Measurements from ENCODE around the gene MRFAP1.
A peak's percentile ranks its signal among the peaks of the same experiment; 100 is the strongest.

MRFAP1 gene

DNA sequence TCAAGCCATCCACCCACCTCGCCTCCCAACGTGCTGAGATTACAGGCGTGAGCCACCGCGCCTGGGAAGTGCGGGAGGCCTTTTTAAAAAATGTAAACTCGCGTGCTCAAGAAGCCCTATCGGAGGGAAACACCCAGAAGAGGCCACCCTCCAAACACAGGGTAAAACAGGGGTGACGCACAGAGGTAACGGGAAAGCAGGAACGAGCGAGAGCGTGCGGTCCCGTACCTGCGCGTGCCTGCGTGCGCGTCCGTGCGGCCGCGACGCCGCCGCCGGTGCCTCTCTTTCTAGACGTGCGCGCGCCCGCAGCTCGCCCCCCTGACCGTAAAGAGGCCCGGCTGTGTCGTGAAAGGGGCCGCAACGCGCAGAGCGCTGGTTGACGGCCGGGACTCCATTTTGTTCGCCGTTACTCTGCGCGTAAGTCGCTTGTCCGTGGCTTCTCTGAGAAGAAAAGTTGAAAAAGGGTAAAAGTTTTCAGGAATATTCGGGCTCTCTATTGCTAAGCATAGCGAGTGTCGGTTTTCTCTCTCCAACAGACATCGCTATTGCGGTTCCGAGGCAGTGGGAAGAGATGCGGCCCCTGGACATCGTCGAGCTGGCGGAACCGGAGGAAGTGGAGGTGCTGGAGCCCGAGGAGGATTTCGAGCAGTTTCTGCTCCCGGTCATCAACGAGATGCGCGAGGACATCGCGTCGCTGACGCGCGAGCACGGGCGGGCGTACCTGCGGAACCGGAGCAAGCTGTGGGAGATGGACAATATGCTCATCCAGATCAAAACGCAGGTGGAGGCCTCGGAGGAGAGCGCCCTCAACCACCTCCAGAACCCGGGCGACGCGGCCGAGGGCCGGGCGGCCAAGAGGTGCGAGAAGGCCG lies at the start of gene MRFAP1:
MRFAP1 (plus strand) TSS at position 394 of the 872 bp plus-strand sequence; CDS start at position 572, 178 bp downstream.
- peaks cover 39% of the 10 kb centered on the region for H3K36me3 Mint-ChIP-seq (ENCODE audit: low read depth)
- peak within 1 kb of the TSS; percentile 100 for H3K4me3 Mint-ChIP-seq
- no peaks in the 10 kb centered on the region for H3K27me3 Mint-ChIP-seq

DNA sequence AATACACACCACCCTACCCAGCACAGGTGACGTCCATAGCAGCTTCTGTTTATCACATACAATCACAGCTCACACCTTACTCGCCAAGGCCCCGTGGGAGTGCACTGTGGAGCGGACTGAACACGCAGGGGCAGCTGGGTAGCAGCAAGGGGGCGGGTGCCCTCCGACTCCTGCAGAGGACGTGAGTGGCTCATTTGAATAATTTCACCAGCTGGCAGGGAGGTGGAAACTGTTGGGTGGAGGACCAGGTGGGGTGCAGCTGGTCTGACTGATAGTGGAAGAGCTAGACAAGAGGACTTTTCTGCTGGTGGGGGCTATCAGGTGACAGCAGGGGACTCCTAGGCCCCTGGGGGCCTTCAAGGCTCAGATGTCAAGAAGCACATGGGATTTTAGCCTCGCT lies 49.2 kb upstream of the MRFAP1 start:
- no peaks in the 10 kb centered on the region for H3K4me1 Mint-ChIP-seq (ENCODE audit: low read depth)
- no peak overlapping the region for H3K27ac Mint-ChIP-seq
- peaks cover 3% of the 10 kb centered on the region for H3K36me3 Mint-ChIP-seq (ENCODE audit: low read depth)
- H3K4me3 Mint-ChIP-seq = no peak overlapping the region
- H3K9me3 Mint-ChIP-seq = no peaks in the 10 kb centered on the region
- no peaks in the 10 kb centered on the region for H3K27me3 Mint-ChIP-seq

More for the DNA sequence above, at the start of gene MRFAP1:
- Mint-ChIP-seq H3K9me3 (no peaks in the 10 kb centered on the region), H3K4me1 (ENCODE audit: low read depth) (peaks cover 45% of the 10 kb centered on the region), H3K27ac (peak within 1 kb of the TSS; percentile 99)

DNA sequence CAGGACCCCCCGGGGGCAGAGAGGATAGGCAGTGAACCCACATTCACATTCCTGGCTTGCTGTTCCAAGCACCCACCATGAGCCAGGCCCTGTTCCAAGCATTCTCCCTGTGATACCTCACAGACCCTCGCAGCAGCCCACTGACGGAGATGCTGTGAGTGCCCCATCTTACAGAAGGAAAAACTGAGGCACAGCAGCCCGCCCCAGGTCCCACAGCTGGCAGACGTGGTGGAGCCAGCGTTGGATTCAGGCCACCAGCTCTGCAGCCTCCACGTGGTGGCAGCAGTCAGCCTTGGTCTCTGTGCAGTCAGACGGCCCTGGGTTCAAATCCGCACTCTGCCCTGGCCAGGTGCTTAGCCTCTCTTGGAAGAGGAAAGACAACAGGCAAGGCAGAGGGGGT lies 48.7 kb upstream of the MRFAP1 start:
- Mint-ChIP-seq H3K9me3 (no peaks in the 10 kb centered on the region), H3K4me3 (no peak overlapping the region), H3K36me3 (ENCODE audit: low read depth) (peaks cover 3% of the 10 kb centered on the region), H3K4me1 (ENCODE audit: low read depth) (no peaks in the 10 kb centered on the region), H3K27ac (no peak overlapping the region), H3K27me3 (no peaks in the 10 kb centered on the region)

DNA sequence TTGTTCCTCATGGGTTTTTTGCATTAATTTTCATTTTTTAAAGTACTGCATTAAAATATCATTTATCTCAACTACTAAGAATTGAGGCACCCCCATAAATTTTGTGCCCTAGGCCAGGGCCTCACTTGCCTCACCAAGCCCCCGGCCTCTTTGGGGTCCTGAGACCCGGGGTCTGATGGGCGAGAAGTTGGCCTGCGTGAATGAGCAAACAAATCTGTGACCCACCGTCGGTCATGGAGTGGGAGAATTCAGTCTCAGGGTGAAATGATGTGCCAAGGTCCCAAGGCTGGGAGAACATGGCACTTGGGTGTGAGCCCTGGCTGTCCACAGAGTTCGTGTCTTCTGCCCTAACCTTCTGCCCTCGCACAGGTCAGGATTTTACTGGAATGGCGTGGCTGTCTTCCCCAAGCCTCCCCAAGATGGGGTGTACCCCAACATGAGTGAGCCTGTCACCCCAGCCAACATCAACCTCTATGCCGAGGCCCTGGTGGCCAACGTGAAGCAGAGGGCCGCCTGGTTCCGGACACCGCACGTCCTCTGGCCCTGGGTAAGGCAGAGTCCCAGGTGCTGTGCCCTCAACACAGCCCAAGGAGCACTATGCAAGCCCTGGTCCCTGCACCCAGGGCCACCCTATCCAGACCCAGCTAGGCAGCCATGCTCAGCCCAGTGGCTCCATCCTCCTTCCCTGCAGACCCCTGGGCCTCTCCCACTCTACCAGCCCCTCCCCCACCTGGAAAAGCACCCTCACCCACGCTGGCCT lies 47.5 kb upstream of the MRFAP1 start:
- Mint-ChIP-seq H3K4me3 (no peak overlapping the region), H3K36me3 (ENCODE audit: low read depth) (peaks cover 3% of the 10 kb centered on the region), H3K27ac (no peak overlapping the region), H3K9me3 (no peaks in the 10 kb centered on the region), H3K4me1 (ENCODE audit: low read depth) (no peaks in the 10 kb centered on the region), H3K27me3 (no peaks in the 10 kb centered on the region)

DNA sequence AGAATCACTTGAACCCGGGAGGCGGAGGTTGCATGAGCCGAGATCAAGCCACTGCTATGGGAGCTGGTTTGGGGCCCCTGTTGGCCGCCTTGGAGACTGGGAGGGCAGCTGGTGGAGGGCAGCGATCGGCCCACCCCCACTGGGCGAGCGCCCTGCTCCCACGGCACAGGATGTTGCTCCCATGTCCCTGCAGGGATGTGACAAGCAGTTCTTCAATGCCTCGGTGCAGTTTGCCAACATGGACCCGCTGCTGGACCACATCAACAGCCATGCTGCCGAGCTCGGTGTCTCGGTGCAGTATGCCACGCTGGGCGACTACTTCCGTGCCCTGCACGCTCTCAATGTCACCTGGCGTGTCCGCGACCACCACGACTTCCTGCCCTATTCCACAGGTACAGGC lies 46.1 kb upstream of the MRFAP1 start:
- Mint-ChIP-seq H3K36me3 (ENCODE audit: low read depth) (peaks cover 3% of the 10 kb centered on the region), H3K9me3 (no peaks in the 10 kb centered on the region), H3K4me1 (ENCODE audit: low read depth) (no peaks in the 10 kb centered on the region), H3K4me3 (no peak overlapping the region), H3K27ac (no peak overlapping the region), H3K27me3 (no peaks in the 10 kb centered on the region)

DNA sequence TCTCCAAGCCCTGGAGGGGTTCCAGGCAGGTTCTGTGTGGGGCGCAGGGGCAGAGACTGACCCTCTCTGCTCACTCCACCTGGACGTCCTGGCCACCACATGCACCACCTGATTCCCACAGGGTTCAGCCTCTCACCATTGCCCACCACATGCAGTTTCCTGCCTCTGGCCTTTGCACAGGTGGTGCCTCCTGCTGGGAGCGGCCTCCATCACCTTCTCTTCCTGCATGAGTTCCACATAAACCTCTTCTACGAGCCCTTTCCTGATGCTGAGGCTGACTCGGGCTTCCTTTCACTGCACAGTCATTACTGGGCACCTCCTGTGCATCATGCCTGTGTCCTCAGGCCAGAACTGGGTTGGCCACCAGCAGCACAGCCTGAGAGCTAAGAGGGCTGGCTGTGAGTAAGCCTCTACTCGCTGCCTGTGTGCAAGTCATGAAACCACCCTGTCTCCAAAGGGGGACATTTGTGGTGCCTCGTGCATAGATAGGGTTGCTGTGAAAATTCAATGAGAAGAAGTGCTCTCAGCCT lies 45.6 kb upstream of the MRFAP1 start:
- peaks cover 3% of the 10 kb centered on the region for H3K36me3 Mint-ChIP-seq (ENCODE audit: low read depth)
- no peaks in the 10 kb centered on the region for H3K9me3 Mint-ChIP-seq
- no peaks in the 10 kb centered on the region for H3K27me3 Mint-ChIP-seq
- no peak overlapping the region for H3K27ac Mint-ChIP-seq
- H3K4me1 Mint-ChIP-seq (ENCODE audit: low read depth) = no peaks in the 10 kb centered on the region
- H3K4me3 Mint-ChIP-seq = no peak overlapping the region

DNA sequence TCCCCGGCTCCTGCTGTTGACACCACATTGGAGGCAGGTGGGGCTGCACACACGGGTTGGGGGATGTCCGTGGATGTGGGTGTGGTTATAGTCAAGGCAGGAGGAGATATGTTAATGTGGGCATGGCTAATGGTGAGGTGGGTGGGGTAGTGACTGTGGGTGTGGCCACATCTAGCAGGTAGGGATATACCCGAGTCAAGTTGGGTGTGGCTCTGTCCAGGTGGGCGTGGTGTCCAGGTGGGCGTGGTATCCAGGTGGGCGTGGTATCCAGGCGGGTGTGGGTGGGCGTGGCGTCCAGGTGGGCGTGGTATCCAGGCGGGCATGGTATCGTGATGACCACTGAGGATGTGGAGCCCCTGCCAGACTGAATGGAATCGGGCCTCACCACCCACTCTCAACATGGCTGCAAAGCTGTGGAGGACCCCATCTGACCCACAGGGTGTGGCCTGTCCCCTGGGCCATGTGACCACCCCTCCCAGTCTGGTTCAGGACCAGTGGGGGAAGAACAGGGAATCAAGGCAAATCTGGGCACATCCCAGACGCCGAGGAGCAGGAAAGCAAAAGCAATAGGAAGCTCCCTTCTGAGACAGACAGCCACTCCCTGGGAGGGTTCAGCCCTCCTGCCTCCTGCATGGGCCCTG lies 44.5 kb upstream of the MRFAP1 start:
- H3K27me3 Mint-ChIP-seq = no peaks in the 10 kb centered on the region
- no peaks in the 10 kb centered on the region for H3K4me1 Mint-ChIP-seq (ENCODE audit: low read depth)
- peaks cover 3% of the 10 kb centered on the region for H3K36me3 Mint-ChIP-seq (ENCODE audit: low read depth)
- H3K9me3 Mint-ChIP-seq = no peaks in the 10 kb centered on the region
- H3K4me3 Mint-ChIP-seq = no peak overlapping the region
- H3K27ac Mint-ChIP-seq = no peak overlapping the region

DNA sequence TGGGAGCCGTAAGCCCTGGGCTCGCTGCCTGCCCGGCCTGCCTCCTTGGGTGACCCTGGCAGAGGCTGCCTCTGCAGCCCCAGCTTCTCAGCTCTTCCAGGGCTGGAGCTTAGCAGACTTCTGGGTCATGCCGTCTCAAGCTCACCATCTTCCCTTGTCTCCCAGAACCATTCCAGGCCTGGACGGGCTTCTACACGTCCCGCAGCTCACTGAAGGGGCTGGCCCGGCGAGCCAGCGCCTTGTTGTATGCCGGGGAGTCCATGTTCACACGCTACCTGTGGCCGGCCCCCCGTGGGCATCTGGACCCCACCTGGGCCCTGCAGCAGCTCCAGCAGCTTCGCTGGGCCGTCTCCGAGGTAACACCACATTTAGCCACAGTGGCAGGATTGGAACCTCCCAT lies 43.5 kb upstream of the MRFAP1 start:
- Mint-ChIP-seq H3K4me1 (ENCODE audit: low read depth) (no peaks in the 10 kb centered on the region), H3K9me3 (no peaks in the 10 kb centered on the region), H3K27me3 (no peaks in the 10 kb centered on the region), H3K36me3 (ENCODE audit: low read depth) (peaks cover 3% of the 10 kb centered on the region), H3K27ac (no peak overlapping the region), H3K4me3 (no peak overlapping the region)

DNA sequence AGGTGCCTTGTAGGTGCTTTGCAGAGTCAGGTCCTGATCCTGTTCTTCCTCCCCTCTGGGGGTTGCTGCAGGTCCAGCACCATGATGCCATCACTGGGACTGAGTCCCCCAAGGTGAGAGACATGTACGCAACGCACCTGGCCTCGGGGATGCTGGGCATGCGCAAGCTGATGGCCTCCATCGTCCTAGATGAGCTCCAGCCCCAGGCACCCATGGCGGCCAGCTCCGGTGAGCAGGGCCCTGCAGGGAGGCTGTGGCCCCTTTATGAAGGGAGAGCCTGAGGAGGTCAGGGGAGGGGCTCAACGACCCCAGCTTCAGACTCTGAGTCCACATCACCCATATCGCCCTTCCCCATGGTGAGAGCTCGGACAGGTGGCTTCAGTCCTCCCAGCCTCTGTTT lies 42.4 kb upstream of the MRFAP1 start:
- H3K4me3 Mint-ChIP-seq = no peak overlapping the region
- no peaks in the 10 kb centered on the region for H3K4me1 Mint-ChIP-seq (ENCODE audit: low read depth)
- H3K27me3 Mint-ChIP-seq = no peaks in the 10 kb centered on the region
- no peak overlapping the region for H3K27ac Mint-ChIP-seq
- H3K9me3 Mint-ChIP-seq = no peaks in the 10 kb centered on the region
- H3K36me3 Mint-ChIP-seq (ENCODE audit: low read depth) = peaks cover 13% of the 10 kb centered on the region

DNA sequence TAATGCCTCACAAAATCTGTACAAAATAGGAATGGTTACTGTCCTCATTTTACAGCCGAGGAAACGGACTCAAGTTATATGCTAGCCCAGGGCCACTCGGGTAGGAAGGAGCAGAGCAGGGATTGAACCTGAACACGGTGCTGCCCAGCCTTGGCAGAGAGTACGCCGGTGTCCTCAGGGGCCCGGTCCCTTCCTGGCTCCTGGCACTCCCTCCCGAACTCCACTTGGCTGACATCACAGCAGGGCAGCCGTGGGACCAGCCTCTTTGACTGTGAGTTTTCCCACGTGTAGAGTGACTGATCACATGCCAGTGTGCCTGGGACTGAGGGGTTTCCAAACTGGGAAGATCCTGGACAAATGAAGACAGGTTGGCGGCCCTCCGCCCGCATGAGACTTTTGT lies 41.8 kb upstream of the MRFAP1 start:
- no peak overlapping the region for H3K27ac Mint-ChIP-seq
- H3K27me3 Mint-ChIP-seq = no peaks in the 10 kb centered on the region
- H3K9me3 Mint-ChIP-seq = no peaks in the 10 kb centered on the region
- H3K36me3 Mint-ChIP-seq (ENCODE audit: low read depth) = peaks cover 18% of the 10 kb centered on the region
- no peaks in the 10 kb centered on the region for H3K4me1 Mint-ChIP-seq (ENCODE audit: low read depth)
- H3K4me3 Mint-ChIP-seq = no peak overlapping the region

DNA sequence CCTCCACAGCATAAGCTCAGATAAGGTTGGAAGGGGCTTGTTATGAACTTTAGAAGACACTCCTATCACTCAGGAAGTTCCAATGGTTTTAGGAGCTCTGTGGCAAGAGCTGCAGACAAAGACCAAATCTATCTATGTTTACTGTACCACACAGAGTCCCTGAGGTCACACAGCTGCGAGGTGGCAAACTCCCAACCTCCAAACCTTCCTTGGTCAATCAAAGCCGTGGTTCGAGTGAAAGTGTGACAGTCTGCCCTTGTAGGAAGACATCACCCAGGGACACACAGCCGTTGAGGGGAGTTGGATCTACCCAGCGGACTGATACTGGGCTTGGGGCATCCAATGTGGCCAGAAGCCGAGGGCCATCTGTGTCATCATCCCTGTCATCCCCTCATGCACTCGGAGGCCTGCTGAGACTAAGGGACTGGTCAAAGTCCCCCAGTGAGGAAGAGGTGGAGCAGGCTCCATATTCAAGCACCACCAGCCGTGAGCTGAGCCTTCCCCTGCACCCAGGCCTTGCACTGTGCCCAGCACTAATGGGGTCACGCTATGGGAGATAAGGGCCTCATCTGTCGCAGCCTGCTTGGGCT lies 38.7 kb upstream of the MRFAP1 start:
- H3K27me3 Mint-ChIP-seq = no peaks in the 10 kb centered on the region
- H3K4me3 Mint-ChIP-seq = no peak overlapping the region
- H3K36me3 Mint-ChIP-seq (ENCODE audit: low read depth) = peaks cover 43% of the 10 kb centered on the region
- H3K4me1 Mint-ChIP-seq (ENCODE audit: low read depth) = no peaks in the 10 kb centered on the region
- no peak overlapping the region for H3K27ac Mint-ChIP-seq
- H3K9me3 Mint-ChIP-seq = no peaks in the 10 kb centered on the region

DNA sequence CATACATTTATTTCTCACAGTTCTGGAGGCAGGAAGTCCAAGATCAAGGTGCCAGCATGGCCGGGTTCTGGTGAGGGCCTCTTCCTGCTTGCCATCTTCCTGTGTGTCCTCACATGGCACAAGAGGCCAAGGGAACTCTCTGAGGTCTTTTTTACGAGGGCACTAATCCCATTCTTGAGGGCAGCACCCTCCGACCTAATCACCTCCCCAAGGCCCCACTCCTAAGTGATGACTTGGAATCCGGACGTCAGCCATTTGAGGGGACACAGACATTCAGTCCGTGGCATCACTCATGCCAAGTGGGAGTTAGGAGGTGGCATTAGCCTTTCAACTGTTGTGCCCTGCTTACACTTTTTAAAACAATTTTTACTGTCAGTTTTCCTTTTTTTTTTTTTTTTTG lies 38.2 kb upstream of the MRFAP1 start:
- Mint-ChIP-seq H3K9me3 (no peaks in the 10 kb centered on the region), H3K36me3 (ENCODE audit: low read depth) (peaks cover 46% of the 10 kb centered on the region), H3K27me3 (no peaks in the 10 kb centered on the region), H3K4me1 (ENCODE audit: low read depth) (no peaks in the 10 kb centered on the region), H3K4me3 (no peak overlapping the region), H3K27ac (no peak overlapping the region)

DNA sequence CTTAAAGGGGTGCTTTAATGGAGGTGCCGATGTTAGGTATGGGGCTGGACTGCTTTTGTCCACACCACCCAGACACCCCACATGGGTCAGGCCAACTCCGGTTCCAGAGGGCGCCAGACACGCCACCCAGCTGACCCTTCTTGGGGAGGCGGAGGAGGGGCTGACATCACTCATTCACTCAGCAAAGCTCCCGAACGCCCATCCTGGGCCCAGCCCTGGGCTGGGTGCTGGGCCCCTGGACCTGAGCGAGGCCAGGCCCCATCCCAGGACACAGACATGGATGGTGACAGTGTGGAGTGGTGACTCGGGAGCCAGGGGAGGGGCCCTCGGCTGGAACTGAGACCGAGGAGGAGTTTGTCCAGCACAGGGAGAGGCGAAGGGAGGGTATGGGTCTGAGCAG lies 37.4 kb upstream of the MRFAP1 start:
- Mint-ChIP-seq H3K27me3 (no peaks in the 10 kb centered on the region), H3K27ac (no peak overlapping the region), H3K4me1 (ENCODE audit: low read depth) (peaks cover 6% of the 10 kb centered on the region), H3K36me3 (ENCODE audit: low read depth) (peaks cover 55% of the 10 kb centered on the region), H3K4me3 (no peak overlapping the region), H3K9me3 (no peaks in the 10 kb centered on the region)

DNA sequence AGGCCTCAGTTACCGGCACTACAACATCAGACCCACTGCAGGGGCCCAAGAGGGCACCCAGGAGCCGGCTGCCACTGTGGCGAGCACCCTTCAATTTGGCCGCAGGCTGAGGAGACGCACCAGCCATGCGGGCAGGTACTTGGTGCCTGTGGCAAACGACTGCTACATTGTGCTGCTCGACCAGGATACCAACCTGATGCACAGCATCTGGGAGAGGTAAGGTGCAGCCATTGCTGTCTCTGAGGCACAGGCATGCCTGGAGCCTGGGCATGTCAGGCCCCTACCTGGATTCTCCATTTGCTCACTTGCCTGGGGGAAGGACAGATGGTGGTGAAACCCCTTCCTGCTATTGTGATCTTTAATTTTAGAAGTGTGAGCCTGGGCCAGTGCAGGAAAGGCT lies 35.4 kb upstream of the MRFAP1 start:
- no peaks in the 10 kb centered on the region for H3K9me3 Mint-ChIP-seq
- H3K4me1 Mint-ChIP-seq (ENCODE audit: low read depth) = peaks cover 14% of the 10 kb centered on the region
- H3K27me3 Mint-ChIP-seq = no peaks in the 10 kb centered on the region
- peaks cover 67% of the 10 kb centered on the region for H3K36me3 Mint-ChIP-seq (ENCODE audit: low read depth)
- no peak overlapping the region for H3K27ac Mint-ChIP-seq
- H3K4me3 Mint-ChIP-seq = no peak overlapping the region
